DOHH2 (cell line): ENCODE data around the gene SERPING1.

Experiments used
- H3F3A ChIP-seq: fragments of 200-600 bp; sonication (generic), shearing (Covaris generic); 2 replicates; pipeline ENCODE4 v1.6.0; 2016; ENCODE audit warnings: antibody characterized with exemption, mild to moderate bottlenecking; ENCODE audit not compliant: control insufficient read depth, insufficient read depth
- H3K27ac ChIP-seq: fragments of 200-600 bp; sonication (generic); 2 replicates; pipeline ENCODE4 v1.5.1; 2014; ENCODE audit warnings: low read depth, mild to moderate bottlenecking, low read length, moderate library complexity
- H3K27me3 ChIP-seq: fragments of 200-600 bp; sonication (generic); 2 replicates; pipeline ENCODE4 v1.6.1; 2014; ENCODE audit warnings: mild to moderate bottlenecking, low read length, mixed read lengths; ENCODE audit not compliant: control insufficient read depth
- H3K36me3 ChIP-seq: fragments of 200-600 bp; sonication (generic); 2 replicates; pipeline ENCODE4 v1.6.1; 2014; ENCODE audit warnings: mild to moderate bottlenecking, low read length, moderate library complexity, mixed read lengths; ENCODE audit not compliant: control insufficient read depth
- H3K4me1 ChIP-seq: fragments of 200-600 bp; sonication (generic); 2 replicates; pipeline ENCODE4 v1.6.1; 2014; ENCODE audit warnings: mild to moderate bottlenecking, low read length, mixed read lengths; ENCODE audit not compliant: control insufficient read depth
- H3K4me2 ChIP-seq: fragments of 200-600 bp; sonication (generic); 2 replicates; pipeline ENCODE4 v1.6.0; 2014; ENCODE audit warnings: mild to moderate bottlenecking, low read length, moderate library complexity
- H3K4me3 ChIP-seq: fragments of 200-600 bp; sonication (generic); 2 replicates; pipeline ENCODE4 v1.5.1; 2014; ENCODE audit warnings: mild to moderate bottlenecking, low read length, mixed read lengths
- H3K79me2 ChIP-seq: fragments of 200-600 bp; sonication (generic); 2 replicates; pipeline ENCODE4 v1.6.1; 2014; ENCODE audit warnings: mild to moderate bottlenecking, low read length, mixed read lengths; ENCODE audit not compliant: control insufficient read depth
- H3K9me2 ChIP-seq: fragments of 200-600 bp; sonication (generic); replicated peaks from 2 replicates; pipeline ENCODE4 v1.6.1; 2014; ENCODE audit warnings: mild to moderate bottlenecking, low read length, mixed read lengths; ENCODE audit not compliant: control insufficient read depth
- H3K9me3 ChIP-seq: fragments of 200-600 bp; sonication (generic); 2 replicates; pipeline ENCODE4 v1.6.1; 2014; ENCODE audit warnings: antibody characterized with exemption, low read length, mixed read lengths; ENCODE audit not compliant: control insufficient read depth, insufficient read depth
- H4K20me1 ChIP-seq: fragments of 200-600 bp; sonication (generic); 2 replicates; pipeline ENCODE4 v1.6.0; 2014; ENCODE audit warnings: low read depth, mild to moderate bottlenecking, antibody characterized with exemption, low read length, moderate library complexity; ENCODE audit not compliant: control insufficient read depth, insufficient read depth
- CTCF ChIP-seq: fragments of 200-600 bp; sonication (generic); IDR thresholded peaks from one replicate; pipeline ENCODE4 v1.5.1; 2014; ENCODE audit warnings: antibody characterized with exemption, mild to moderate bottlenecking, low read depth, low read length; ENCODE audit not compliant: poor library complexity, severe bottlenecking
- EZH2phosphoT487 ChIP-seq: fragments of 200-600 bp; sonication (generic); IDR thresholded peaks from 2 replicates; pipeline ENCODE4 v1.6.1; 2017; ENCODE audit warnings: borderline replicate concordance, mild to moderate bottlenecking, antibody characterized with exemption, low read length, moderate library complexity, mixed read lengths

Gene SERPING1

GRCh38 chr11:57567515-57568329, 29.8 kb upstream of the SERPING1 start, which contains the start of gene UBE2L6:
TSS of gene UBE2L6 (minus strand) at chr11:57567672. CDS start at chr11:57567611, 61 bp downstream.
- H3K27me3 ChIP-seq, result peaks cover 5% of the 10 kb centered on the region
- no peaks in the 10 kb centered on the region for H3K79me2 ChIP-seq
- H3K27ac ChIP-seq, result no peak within 1 kb of the TSS

GRCh38 chr11:57568330-57568766, 29.1 kb upstream of the SERPING1 start:
- peak overlapping the region; percentile 97 for H3K4me2 ChIP-seq
- H3K27ac ChIP-seq, result no peak overlapping the region

More at GRCh38 chr11:57567515-57568329, 29.8 kb upstream of the SERPING1 start, which contains the start of gene UBE2L6:
- H3K9me3 ChIP-seq, result no peaks in the 10 kb centered on the region
- H3K4me3 ChIP-seq, result peak within 1 kb of the TSS; percentile 84
- no peaks in the 10 kb centered on the region for H3F3A ChIP-seq
- TF ChIP-seq CTCF, result peak; percentile 93
- no peak for TF ChIP-seq EZH2phosphoT487
- no peaks in the 10 kb centered on the region for H4K20me1 ChIP-seq
- H3K9me2 ChIP-seq, result no peaks in the 10 kb centered on the region
- peak within 1 kb of the TSS; percentile 97 for H3K4me2 ChIP-seq
- no peaks in the 10 kb centered on the region for H3K36me3 ChIP-seq
- H3K4me1 ChIP-seq, result peaks cover 16% of the 10 kb centered on the region

GRCh38 chr11:57571606-57572005, 25.9 kb upstream of the SERPING1 start:
- Histone ChIP-seq H3K36me3 (no peaks in the 10 kb centered on the region), H3K9me2 (no peaks in the 10 kb centered on the region), H3K4me2 (no peak overlapping the region), H3K4me3 (no peak overlapping the region), H3K27me3 (peaks cover 5% of the 10 kb centered on the region), H3K4me1 (peaks cover 11% of the 10 kb centered on the region), H3F3A (no peaks in the 10 kb centered on the region), H3K27ac (no peak overlapping the region), H3K9me3 (no peaks in the 10 kb centered on the region), H4K20me1 (no peaks in the 10 kb centered on the region), H3K79me2 (no peaks in the 10 kb centered on the region)
- no peak for TF ChIP-seq EZH2phosphoT487
- no peak for TF ChIP-seq CTCF

More at GRCh38 chr11:57568330-57568766, 29.1 kb upstream of the SERPING1 start:
- Histone ChIP-seq H3K27me3 (peaks cover 5% of the 10 kb centered on the region), H3F3A (no peaks in the 10 kb centered on the region), H3K4me1 (peaks cover 16% of the 10 kb centered on the region), H3K9me3 (no peaks in the 10 kb centered on the region), H3K4me3 (peak overlapping the region; percentile 84), H4K20me1 (no peaks in the 10 kb centered on the region), H3K79me2 (no peaks in the 10 kb centered on the region), H3K36me3 (no peaks in the 10 kb centered on the region), H3K9me2 (no peaks in the 10 kb centered on the region)
- TF ChIP-seq EZH2phosphoT487 (no peak), CTCF (no peak)
